Adrenal gland (tissue), 5 donors: ENCODE data around the gene NRARP.

ENCODE experiments used
- POLR2A ChIP-seq, 2 donors: fragments of 450-650 bp; IDR thresholded peaks; one replicate each; pipeline ENCODE4 v1.6.1; 2017; ENCODE audit warnings: antibody characterized with exemption in 2 of 2, mild to moderate bottlenecking in 2 of 2, moderate library complexity in 1 of 2
- TF ChIP-seq, protein P1 (sequence below), 6 experiments: fragments of 450-650 bp in 4 of 6; fragments of 200-600 bp in 2 of 6; sonication (generic) in 1 of 6; IDR thresholded peaks; 1 replicate in 5 of 6; 2 replicates in 1 of 6; pipeline versions ENCODE4 v1.5.1 to v1.8.0; 2016 to 2021; ENCODE audit warnings: antibody characterized with exemption in 6 of 6, mild to moderate bottlenecking in 2 of 6, moderate library complexity in 1 of 6
- donor health status: DM: no; HTN: no; CAD: no.

- TF ChIP-seq POLR2A (IDR thresholded peaks at IDR 0.05): no peak
- TF ChIP-seq, protein P1, sequence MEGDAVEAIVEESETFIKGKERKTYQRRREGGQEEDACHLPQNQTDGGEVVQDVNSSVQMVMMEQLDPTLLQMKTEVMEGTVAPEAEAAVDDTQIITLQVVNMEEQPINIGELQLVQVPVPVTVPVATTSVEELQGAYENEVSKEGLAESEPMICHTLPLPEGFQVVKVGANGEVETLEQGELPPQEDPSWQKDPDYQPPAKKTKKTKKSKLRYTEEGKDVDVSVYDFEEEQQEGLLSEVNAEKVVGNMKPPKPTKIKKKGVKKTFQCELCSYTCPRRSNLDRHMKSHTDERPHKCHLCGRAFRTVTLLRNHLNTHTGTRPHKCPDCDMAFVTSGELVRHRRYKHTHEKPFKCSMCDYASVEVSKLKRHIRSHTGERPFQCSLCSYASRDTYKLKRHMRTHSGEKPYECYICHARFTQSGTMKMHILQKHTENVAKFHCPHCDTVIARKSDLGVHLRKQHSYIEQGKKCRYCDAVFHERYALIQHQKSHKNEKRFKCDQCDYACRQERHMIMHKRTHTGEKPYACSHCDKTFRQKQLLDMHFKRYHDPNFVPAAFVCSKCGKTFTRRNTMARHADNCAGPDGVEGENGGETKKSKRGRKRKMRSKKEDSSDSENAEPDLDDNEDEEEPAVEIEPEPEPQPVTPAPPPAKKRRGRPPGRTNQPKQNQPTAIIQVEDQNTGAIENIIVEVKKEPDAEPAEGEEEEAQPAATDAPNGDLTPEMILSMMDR (IDR thresholded peaks at IDR 0.05): peak in 2 of 6 experiments; percentile 9 to 15
Measured at GRCh38 chr9:137280474-137281344, 21.4 kb downstream of the NRARP start.
